NCI-H526 (cell line): ENCODE results near the gene AP3B1.
"Not testable (repeated sequence)": the region's sequence is repeated elsewhere in the genome, so short reads cannot be mapped to it uniquely, and the experiment has no call there.

Experiments used
- DNase-seq, 2 experiments: peaks; one replicate each; lab custom pipeline; 2025; lab: John Stamatoyannopoulos, UW

Gene AP3B1

DNA sequence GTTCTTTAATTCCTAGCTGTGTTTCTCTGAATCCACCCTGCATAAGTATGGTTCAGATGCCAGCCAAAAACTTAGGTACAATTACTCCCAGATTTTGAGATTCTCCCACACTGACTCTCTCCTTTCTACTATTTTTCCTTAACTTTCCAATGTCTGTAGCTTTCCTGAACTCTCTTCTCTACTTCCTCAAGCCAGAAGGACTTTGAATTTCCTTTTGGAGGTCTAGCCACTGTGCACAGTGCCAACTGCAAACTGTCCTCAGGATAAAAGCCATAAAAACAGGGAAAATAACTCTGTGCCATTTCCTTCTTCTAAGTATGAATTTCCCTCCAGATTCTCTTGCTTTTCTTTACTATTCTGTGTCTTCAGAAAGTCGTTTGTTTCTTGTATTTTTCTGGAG is 157.2 kb downstream of the AP3B1 start:
- DNase-seq = no peak

DNA sequence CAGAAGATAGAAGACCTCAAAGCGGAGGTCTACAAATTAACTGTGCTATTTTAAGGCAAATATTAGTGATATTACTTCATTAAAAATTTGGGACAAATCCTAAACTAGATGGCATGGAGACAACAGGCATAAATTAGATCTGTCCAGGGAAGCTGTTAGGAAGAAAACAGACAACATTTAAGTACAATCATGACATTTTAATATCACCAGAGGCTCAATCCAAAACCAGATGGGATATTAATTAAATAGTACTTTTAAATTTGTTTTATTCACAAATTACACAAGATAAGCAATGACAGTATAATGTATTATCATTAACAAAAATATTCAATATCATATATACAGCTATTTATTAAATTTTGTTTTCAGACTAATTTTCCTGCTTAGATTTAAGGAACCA is 161.1 kb downstream of the AP3B1 start:
- no peak for DNase-seq

DNA sequence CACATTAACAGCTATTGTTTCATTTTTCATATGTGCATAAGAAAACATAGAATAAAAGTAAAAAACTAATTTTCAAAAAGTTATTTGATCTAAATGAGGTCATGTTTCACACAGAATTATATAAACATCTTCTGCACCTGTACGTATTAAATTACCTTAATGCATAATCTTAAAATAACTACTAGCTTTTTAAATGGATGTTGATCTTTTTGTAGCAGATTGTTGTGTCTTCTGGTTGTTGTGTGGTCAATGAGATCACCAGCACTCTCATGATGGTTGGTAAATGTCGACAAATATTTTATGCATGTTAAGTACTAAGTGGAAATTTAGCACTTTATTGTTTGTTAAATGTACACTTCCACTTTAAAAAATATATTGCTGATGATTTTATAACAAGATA is 162.0 kb downstream of the AP3B1 start:
- no peak for DNase-seq

DNA sequence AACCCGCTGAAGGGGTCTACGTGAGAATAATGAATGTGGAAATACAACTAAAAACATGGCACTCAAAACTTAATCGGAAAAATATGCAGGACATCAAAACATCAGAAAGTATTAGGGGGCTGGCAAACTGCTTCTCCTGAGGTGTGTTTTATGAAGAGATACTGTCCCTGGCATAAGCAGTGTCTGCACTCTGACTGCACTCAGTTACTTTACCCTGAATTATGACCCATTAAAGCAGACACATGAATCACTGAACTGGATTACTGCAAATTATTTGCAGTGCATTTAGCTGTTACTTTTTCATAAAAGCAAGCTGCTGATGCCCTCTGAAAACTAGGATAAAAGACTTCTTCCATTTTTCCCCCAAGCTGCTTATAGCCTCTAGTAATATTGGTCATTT is 164.9 kb downstream of the AP3B1 start:
- DNase-seq = no peak

DNA sequence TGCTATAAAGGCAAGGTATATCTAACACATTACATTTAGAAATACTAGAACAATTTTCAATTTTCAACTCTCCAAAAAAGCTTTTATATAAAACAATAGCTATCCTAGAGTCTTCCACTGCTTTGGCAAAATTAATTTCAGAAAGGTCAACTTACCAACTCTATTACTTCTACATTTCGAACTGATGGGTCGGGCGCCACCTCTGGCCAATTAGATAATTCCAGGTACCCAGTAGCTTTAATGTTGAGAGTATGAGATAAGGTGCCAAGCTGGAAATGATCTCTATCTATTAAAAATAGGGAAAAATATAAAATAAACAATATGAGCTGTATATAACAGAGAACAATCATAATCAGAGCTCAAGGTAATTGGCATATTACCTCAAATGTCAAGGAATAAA is 166.6 kb downstream of the AP3B1 start:
- DNase-seq = peak in 1 of 2 experiments; percentile 1

DNA sequence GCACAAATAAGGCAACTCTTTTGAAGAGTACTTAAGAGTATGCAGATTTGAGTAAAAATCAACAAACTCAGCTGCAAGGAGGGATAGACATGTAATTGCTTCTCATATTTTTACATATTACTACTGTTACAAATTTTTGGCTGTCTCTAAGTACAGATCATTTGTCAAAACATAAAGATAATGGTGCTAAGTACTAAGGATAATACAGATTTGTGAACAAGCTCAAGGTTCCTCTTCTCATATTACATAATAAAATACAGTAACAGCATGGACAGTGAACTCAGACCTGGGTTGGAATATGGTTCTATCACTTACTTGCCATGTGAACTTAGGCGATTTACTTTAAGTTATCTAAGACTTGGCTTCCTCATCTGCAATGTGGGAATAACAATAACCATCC is 168.0 kb downstream of the AP3B1 start:
- DNase-seq = no peak

DNA sequence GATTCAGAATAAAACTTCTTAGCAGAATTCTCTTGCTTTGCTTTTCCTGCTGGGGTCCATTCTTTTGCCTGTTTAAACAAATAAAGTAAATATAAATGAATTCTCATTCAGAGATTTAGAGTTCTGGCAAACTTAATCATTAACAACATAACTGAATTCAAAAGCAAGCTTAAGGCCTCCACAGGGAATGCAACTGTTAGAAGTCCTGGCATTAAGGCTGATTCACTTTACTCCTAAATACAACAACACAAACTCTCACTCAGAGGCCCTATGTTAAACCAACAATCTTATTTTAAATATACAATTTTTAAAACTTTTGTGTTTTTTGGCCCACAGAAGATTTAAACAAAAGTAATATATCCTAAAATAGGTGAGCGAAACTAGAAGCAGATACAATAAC is 178.3 kb downstream of the AP3B1 start:
- DNase-seq = no peak

DNA sequence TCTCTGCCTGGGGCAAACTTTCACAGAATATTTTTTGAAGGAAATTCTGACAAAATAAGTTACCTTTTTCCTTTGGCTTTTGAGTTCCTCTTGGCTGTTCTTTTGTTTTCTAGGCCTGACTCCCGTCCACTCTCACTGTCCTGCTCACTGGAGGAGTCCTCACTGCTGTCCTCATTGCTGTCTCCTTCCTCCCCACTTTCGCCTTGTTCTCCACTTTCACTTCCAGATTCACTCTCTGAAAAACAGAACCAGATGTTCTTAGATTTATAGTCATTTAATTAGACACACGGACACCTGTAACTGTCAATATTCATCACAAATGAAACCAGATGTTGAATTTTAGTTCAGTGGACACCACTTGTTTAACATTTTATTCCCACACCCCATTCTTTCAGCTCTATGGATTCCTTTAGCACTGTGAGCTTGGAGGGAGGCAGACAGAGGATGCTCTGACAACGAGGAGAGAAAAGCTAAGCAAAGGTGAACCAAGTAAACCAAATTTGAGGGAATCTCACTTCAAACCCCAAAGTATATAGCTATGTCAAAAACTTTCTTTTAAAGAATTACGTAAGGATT is 180.7 kb downstream of the AP3B1 start:
- DNase-seq = no peak

DNA sequence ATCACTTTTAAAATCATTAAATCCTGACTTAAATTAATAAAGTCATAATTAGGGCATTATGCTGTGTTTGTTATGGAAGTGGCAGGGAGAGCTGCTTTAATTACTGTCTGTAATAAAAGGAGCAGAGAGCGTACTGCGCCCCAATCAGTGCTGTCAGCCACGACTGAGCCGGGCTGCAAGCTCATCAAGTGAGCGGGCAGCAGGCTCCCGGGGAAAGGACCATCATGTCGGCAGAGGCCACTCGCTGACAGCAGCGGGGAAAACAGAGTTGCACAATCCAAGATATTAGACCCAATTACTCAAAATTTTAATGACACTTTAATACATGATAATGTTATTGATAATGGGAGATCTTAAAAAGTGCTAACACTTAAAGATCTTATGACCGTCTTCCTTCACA is 181.6 kb downstream of the AP3B1 start:
- no peak for DNase-seq

DNA sequence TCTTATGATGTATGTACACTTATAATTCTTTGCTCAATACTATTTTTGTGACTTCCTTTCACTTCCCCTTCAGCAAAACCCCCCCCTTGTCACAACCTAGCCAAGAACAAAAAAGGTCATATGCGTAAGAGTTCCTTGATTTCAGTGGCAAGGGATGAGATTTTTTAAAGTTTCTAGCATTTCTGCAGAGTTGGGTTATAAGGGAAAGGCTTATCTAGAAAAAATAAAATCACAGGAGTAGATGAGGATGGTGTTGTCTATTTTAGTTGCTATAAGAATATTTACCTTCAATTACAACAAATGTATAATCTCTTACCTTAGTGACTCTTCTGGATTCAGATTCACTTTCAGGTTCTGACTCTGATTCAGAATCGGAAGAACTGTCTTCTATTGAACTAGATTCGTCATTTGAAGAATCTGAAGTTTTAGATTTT is 184.6 kb downstream of the AP3B1 start:
- DNase-seq = no peak

DNA sequence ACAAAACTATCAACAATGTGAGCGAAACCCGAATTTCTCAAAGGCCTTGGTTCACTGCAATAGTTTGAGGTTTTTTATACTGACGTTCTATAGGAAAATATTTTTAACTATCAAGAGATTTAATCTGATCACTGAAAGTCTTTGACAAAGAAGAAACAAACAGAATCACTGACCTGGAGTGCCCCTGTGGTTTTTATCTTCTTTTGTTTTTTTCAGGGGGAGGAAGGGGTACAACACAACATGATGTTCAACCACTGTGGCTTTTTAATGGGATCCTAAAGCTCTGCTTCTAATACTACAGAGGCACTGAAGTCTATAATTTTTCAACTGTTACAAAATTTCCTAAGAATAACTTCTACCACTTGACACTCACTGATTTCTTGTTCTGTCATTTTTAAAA is 185.9 kb downstream of the AP3B1 start:
- no peak for DNase-seq

DNA sequence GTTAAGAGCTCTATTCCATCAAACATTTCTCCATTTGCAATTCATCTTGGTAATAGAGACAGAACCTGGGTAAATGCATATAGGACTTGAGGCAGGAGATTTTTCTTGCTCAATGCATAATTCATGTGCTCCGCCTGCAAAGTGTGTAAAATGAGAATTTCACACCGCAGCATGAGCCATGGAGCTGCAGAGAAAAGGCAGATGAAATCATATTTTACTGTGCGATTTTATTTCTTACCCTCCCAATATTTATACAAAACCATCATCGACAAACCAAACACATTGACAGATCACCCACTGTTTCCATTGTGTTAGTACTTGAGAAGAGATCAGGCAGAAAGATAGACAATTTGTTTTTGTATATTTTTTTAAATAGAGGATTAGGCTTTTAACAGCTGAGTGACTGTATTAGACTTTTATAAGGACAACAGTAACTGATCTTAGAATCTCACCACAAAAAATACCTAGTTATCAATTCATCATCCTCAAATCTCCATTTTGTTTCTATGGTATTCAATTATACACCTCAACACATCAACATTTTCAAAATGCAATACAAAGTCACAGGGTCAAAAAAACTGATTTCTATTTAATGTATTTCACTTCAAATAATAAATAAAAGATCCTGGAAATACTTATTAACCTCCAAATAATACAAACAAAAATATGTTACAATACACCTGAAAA is 191.1 kb downstream of the AP3B1 start:
- no peak for DNase-seq

DNA sequence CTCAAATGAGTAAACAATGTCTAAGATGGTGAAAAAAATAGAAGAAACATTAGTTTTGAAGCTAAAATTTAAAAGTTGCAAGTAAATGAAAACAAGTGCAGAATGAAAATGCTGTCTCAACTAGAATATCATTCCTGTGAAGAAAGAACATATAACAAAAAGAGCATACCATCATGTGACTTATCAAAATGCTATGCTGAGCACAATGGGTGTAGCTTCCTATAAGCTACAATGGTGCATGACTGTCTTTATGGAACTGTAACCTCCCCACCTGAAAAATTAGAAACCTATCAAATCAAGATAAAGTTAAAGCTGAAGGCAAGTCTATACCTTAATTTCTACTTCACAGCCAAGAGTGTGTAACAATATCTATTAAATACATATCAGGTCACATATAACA is 192.0 kb downstream of the AP3B1 start:
- no peak for DNase-seq

DNA sequence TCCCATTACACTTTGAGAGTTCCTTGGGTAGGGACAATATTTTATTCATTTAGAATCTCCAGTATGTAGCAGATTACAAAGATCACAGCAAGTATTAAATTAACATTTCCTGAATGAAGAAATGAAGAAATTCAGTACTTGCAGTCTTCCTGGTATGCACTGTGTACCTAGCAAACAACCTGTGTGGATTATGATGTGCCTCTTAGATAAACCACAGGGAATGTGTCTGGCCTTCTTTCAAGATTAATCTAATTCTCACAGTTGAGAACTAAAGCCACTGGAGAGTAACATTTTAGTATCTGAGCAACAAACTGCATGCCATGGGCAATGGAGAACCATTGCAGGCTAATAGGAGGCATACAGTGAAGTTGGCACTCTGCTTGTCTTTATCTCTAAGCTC is 199.4 kb downstream of the AP3B1 start:
- DNase-seq = no peak

DNA sequence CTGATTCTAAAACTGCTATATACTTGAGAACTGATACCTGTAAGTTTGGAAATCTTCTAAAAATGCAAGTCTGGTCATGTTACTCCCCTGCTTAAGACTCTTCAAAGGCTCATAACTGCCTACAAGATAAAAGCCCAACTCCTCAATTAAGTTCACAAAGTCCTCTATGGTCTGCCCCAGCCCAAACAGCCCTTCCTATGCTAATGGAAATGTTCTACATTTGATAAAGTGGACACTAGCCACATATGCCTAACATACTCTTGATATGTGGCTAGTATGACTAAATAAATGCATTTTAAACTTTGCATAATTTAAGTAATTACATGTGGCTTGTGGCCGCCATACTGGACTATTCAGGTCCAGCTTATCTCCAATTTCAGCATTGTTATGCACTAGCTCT is 204.5 kb downstream of the AP3B1 start:
- no peak for DNase-seq

DNA sequence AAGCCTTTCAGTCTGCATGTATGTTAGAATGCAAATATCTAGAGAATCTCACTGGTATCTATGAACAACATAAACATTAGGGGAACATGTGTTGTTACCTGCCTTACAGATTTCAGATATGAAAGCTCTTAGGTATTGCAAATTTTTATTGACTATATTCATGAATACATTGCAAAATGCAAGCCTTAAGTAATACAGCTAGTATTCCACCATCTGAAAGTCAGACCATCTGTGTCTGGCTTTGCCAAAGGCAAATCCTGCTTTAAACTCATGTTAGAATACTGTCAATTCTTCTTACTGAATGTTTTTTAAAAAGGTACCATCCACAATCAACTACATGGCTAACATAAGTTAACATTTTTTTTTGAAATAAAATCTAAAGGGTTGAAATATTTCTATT is 215.6 kb downstream of the AP3B1 start:
- no peak for DNase-seq

DNA sequence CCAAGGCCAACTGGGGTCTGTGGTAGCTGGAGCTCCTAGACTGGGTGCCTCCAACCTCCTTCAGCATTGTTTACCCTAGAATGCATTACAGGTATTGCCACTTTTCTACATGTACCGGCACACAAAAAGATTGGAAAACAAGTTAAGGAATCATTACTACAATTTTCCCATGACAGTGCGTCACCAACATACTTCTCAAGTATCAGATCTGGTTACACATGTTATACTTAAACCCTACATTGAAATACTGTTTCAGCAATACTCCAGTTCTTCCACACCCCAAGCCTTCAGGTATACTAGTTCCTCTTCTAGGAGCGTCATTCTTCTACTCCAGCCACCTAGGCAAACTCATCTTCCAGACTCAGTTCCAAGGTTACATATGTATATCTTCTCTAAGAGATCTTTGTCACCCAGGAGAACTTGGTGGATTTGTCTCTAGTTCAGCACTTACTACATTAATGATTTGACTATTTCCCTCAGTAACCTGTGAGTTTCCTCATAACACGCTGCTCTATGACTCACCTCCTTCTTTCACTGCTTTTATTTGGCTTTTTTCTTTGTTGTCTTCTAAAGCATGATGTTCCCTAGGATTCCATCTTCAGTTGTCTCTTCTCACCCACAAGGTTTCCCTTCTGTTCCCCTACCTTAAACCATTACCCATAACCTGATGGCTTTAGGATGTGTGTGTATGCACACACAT is 217.0 kb downstream of the AP3B1 start:
- no peak for DNase-seq

DNA sequence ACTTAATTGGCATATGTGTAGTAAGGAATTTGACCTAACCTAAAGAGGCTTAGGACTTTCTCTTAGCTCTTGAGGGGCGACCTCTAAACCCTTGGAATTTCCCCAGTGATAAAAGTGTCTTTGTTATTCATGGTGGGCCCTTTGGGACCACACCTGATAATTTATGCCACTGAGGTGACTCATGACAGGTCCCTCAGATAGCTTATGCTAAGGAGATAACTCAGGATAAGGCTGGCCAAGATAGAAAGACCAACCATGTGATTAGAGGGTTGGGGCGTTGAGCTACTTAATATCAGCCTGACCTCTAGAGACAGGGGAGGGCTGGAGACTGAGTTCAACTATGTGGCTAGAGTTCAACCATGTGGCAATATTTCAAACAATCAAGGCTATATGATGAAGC is 218.1 kb downstream of the AP3B1 start:
- DNase-seq = no peak

DNA sequence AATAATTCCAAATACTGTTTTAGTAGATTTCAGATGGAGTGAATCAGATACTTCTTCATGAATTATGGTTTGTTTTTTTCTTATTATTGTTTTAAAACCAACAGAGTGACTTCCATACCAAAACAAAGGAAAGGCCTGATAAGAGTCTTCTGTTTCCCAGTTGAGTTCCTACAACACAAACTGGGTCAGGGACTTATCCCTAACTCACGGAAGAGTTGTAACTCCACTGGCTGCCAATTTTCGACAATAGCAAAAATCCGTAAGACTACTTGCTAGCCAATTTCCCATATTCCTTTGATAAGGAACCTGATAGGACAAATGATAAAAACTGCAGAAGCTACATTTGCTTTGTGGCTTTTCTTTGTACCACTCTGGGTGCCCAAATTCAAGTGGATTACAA is 219.2 kb downstream of the AP3B1 start:
- DNase-seq = no peak

DNA sequence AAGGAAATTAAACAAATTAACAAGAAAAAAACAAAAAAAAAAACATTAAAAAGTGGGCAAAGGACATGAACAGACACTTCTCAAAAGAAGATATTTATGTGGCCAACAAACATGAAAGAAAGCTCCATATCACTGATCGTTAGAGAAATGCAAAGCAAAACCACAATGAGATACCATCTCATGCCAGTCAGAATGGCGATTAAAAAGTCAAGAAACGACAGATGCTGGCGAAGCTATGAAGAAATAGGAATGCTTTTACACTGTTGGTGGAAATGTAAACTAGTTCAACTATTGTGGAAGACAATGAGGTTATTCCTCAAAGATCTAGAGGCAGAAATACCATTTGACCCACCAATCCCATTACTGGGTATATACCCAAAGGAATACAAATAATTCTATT is 223.8 kb downstream of the AP3B1 start:
- DNase-seq = peak in 1 of 2 experiments; percentile 0

DNA sequence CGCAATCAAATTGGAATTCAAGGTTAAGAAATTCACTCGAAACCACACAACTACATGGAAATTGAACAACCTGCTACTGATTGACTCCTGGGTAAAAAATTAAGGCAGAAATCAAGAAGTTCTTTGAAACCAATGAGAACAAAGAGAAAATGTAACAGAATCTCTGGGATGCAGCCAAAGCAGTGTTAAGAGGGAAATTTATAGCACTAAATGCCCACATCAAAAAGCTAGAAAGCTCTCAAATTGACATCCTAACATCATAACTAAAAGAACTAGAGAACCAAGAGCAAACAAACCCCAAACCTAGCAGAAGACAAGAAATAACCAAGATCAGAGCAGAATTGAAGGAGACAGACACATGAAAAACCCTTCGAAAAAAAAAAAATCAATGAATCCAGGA is 226.9 kb downstream of the AP3B1 start:
- DNase-seq = not testable (repeated sequence)

DNA sequence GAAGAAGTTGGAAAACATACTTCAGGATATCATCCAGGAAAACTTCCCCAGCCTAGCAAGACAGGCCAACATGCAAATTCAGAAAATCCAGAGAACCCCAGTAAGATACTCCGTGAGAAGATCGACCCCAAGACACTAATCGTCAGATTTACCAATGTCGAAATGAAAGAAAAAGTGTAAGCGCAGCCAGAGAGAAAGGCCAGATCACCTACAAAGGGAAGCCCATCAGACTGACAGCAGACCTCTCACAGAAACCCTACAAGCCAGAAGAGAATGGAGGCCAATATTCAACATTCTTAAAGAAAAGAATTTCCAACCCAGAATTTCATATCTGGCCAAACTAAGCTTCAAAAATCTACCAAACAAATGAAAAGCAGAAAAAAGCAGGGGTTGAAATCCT is 227.8 kb downstream of the AP3B1 start:
- DNase-seq = not testable (repeated sequence)

DNA sequence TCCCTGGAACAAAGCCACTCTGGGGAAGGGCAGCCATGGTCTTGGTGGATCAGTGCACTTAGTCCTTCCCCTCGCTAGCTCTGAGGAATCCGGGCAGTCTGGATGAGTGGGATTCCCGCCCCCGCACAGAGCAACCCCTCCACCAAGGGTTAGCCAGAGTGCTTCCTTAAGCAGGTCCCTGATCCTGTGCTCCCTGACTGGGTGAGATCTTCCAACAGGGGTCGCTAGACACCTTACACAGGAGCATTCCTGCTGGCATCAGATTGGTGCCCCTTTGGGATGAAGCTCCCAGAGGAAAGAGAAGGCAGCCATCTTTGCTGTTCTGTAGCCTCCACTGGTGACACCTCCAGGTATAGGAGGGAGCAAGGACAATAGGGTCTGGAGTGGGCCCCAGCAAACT is 228.8 kb downstream of the AP3B1 start:
- DNase-seq = peak in 1 of 2 experiments; percentile 1
